Right renal pelvis (tissue), 4 donors: ENCODE results near the gene TYK2. TPM values are rescaled to one million over a fixed set of nuclear protein-coding genes. Genes with fewer than 3 reads are reported as not detected.
A peak's percentile ranks its signal among the peaks of the same experiment; 100 is the strongest.

ENCODE experiments used
- DNase-seq, 4 donors: peaks; one replicate each; pipeline ENCODE4 v3.0.0-alpha.2; 2013; ENCODE audit warnings: low read depth in 4 of 4, low spot score in 3 of 4, missing footprints in 1 of 4
- polyA plus RNA-seq, 4 donors: library from polyadenylated mRNA; unstranded; fragments of 120-200 nt; gene quantifications; one replicate each; pipeline ENCODE4 v1.2.1, GENCODE V29; 2013; ENCODE audit not compliant: insufficient read length in 4 of 4

Gene TYK2
- polyA plus RNA-seq, 4 donors = 103 to 130 (median 109) TPM

GRCh38 chr19:10317045-10317856 is 63.1 kb downstream of the TYK2 start:
- DNase-seq = no peak

- DNase-seq = no peak
These were observed 63.9 kb downstream of the TYK2 start for GRCh38 chr19:10316229-10317044.

- DNase-seq = peak in 1 of 4 donors; percentile 75
These were observed 64.8 kb downstream of the TYK2 start, which contains the start of gene FDX2 for GRCh38 chr19:10315335-10316214. FDX2 (minus strand) TSS chr19:10316015; CDS start chr19:10315996, 19 bp downstream.

GRCh38 chr19:10309423-10309822 is 70.9 kb downstream of the TYK2 start, which contains the start of gene ZGLP1:
ZGLP1 (minus strand) TSS chr19:10309815.
- no peak for DNase-seq

GRCh38 chr19:10306327-10306726 is 74.0 kb downstream of the TYK2 start:
- no peak for DNase-seq

- no peak for DNase-seq
These were observed 75.1 kb downstream of the TYK2 start for GRCh38 chr19:10305139-10305806.

Other genes starting within 250 kb of the TYK2 start
- gene DNMT1, start 185.6 kb downstream of the TYK2 start, polyA plus RNA-seq = 100 to 1,000 TPM in 3 of 4 donors, 10 to 100 TPM in 1; 89.1 to 111 (median 105) TPM
- gene S1PR2, start 149.2 kb downstream of the TYK2 start, polyA plus RNA-seq = 10 to 100 TPM; 11.1 to 12.5 (median 11.8) TPM
- gene MRPL4, start 128.4 kb downstream of the TYK2 start, polyA plus RNA-seq = 10 to 100 TPM; 38.3 to 57.4 (median 39.5) TPM
- 1 to 10 TPM; 6.1 to 7.5 (median 6.6) TPM for gene ICAM1, start 109.5 kb downstream of the TYK2 start, polyA plus RNA-seq
- gene ICAM4, start 93.6 kb downstream of the TYK2 start, polyA plus RNA-seq = under 1 TPM; 0.17 to 0.57 (median 0.46) TPM
- gene ICAM5, start 90.6 kb downstream of the TYK2 start, polyA plus RNA-seq = under 1 TPM; 0.10 to 0.38 (median 0.14) TPM
- 1 to 10 TPM; 4.0 to 6.8 (median 5.1) TPM for gene ZGLP1, start 70.8 kb downstream of the TYK2 start, polyA plus RNA-seq
- gene FDX2, start 64.6 kb downstream of the TYK2 start, polyA plus RNA-seq = 10 to 100 TPM; 18.6 to 25.9 (median 20.7) TPM
- 10 to 100 TPM; 27.3 to 40.6 (median 31.2) TPM for gene RAVER1, start 47.0 kb downstream of the TYK2 start, polyA plus RNA-seq
- gene ICAM3, start 40.9 kb downstream of the TYK2 start, polyA plus RNA-seq = 10 to 100 TPM in 1 of 4 donors, 1 to 10 TPM in 3; 7.8 to 11.3 (median 8.9) TPM
- gene CDC37, start 23.0 kb upstream of the TYK2 start, polyA plus RNA-seq = 100 to 1,000 TPM; 135 to 170 (median 137) TPM
- 1 to 10 TPM; 1.7 to 3.4 (median 2.7) TPM for gene PDE4A, start 40.0 kb upstream of the TYK2 start, polyA plus RNA-seq
- 10 to 100 TPM; 70.0 to 86.6 (median 79.0) TPM for gene KEAP1, start 122.8 kb upstream of the TYK2 start, polyA plus RNA-seq
- 1 to 10 TPM; 1.6 to 2.0 (median 1.6) TPM for gene S1PR5, start 136.9 kb upstream of the TYK2 start, polyA plus RNA-seq
- 10 to 100 TPM; 30.2 to 39.2 (median 35.0) TPM for gene ATG4D, start 163.3 kb upstream of the TYK2 start, polyA plus RNA-seq
- gene KRI1, start 185.4 kb upstream of the TYK2 start, polyA plus RNA-seq = 10 to 100 TPM; 30.9 to 35.5 (median 32.4) TPM
- gene CDKN2D, start 188.4 kb upstream of the TYK2 start, polyA plus RNA-seq = 10 to 100 TPM; 10.7 to 12.3 (median 11.8) TPM
- gene AP1M2, start 206.7 kb upstream of the TYK2 start, polyA plus RNA-seq = 10 to 100 TPM; 43.0 to 56.7 (median 47.6) TPM
- 100 to 1,000 TPM; 200 to 221 (median 213) TPM for gene SLC44A2, start 245.0 kb upstream of the TYK2 start, polyA plus RNA-seq